ENCODE results near the gene SPHK1. TPM values are rescaled to one million over a fixed set of nuclear protein-coding genes. Genes with fewer than 3 reads are reported as not detected.

SPHK1 gene
- polyA plus RNA-seq, 1 of the 3 experiments (the other 2 are of a cell fraction), result 12.3 TPM

GRCh38 chr17:76391200-76391715 is 6.8 kb downstream of the SPHK1 start:
- H3K4me2 ChIP-seq, result no peak overlapping the region
- no peaks in the 10 kb centered on the region for H3K9me2 ChIP-seq
- H3K9me3 ChIP-seq, result no peaks in the 10 kb centered on the region
- H3K4me3 ChIP-seq (ENCODE audit: low read depth in 2 of 2, low read length in 1 of 2), result no peak overlapping the region
- peaks cover 27 to 37% of the 10 kb centered on the region in 2 experiments for H3K36me3 ChIP-seq (replicated peaks in 1 of 2; ENCODE audit: control insufficient read depth in 1 of 2, insufficient read depth in 2 of 2, low read length in 1 of 2)
- H4K20me1 ChIP-seq (ENCODE audit: insufficient read depth), result peaks cover 18% of the 10 kb centered on the region; the same call in 1 of the 2 replicates
- H3F3A ChIP-seq (replicated peaks; ENCODE audit: insufficient read depth), result peaks cover 16% of the 10 kb centered on the region
- ChIA-PET POLR2A (no interaction called here), CTCF (interaction anchor here (0.6 to 13.8 kb wide), 9 partner anchors 5 to 377 kb away, joined by 3 to 312 read pairs (median 7); partner anchors contain the start of genes PRPSAP1 and QRICH2)
- no peak for DNase-seq
- no peak overlapping the region for H3K9ac ChIP-seq
- 92% methylated on average over 13 of the region's 21 CpGs for WGBS (ENCODE audit: low lambda C conversion rate)
- no peak for TF ChIP-seq USF2 (IDR thresholded peaks at IDR 0.05; ENCODE audit: borderline replicate concordance, low read depth, low read length)
- no peak for TF ChIP-seq MXI1 (IDR thresholded peaks at IDR 0.05; ENCODE audit: low read depth, low read length)
- no peak for TF ChIP-seq PBX3 (IDR thresholded peaks at IDR 0.05)
- TF ChIP-seq TCF12 (IDR thresholded peaks at IDR 0.05), result no peak
- no peak for TF ChIP-seq FOXM1 (IDR thresholded peaks at IDR 0.05; ENCODE audit: low read depth)
- no peak for TF ChIP-seq EP300 (IDR thresholded peaks at IDR 0.05; ENCODE audit: borderline replicate concordance in 1 of 2, low read depth in 1 of 2, low read length in 1 of 2)
- TF ChIP-seq YY1 (IDR thresholded peaks at IDR 0.05; ENCODE audit: low read depth), result no peak
- no peak for TF ChIP-seq GATA2 (CRISPR knock-in tag; IDR thresholded peaks at IDR 0.05)
- TF ChIP-seq FOSL2 (IDR thresholded peaks at IDR 0.05; ENCODE audit: borderline replicate concordance, low read depth), result no peak
- TF ChIP-seq RXRA (IDR thresholded peaks at IDR 0.05; ENCODE audit: borderline replicate concordance, low read depth), result no peak
- no peak for TF ChIP-seq ZBTB33 (IDR thresholded peaks at IDR 0.05; ENCODE audit: borderline replicate concordance, low read depth)
- TF ChIP-seq IRF3 (IDR thresholded peaks at IDR 0.05; ENCODE audit: low read depth, low read length), result no peak
- no peak for TF ChIP-seq TAF1 (IDR thresholded peaks at IDR 0.05; ENCODE audit: borderline replicate concordance, low read depth, low read length)
- no peak for TF ChIP-seq RCOR1 (IDR thresholded peaks at IDR 0.05; ENCODE audit: low read length)
- TF ChIP-seq EZH2phosphoT487 (IDR thresholded peaks at IDR 0.05; ENCODE audit: borderline replicate concordance, low read depth), result no peak
- no peak for TF ChIP-seq RFX5 (IDR thresholded peaks at IDR 0.05; ENCODE audit: low read length)
- H3K27ac ChIP-seq (ENCODE audit: low read depth in 2 of 2, low read length in 1 of 2), result no peak overlapping the region
- peaks cover 13% of the 10 kb centered on the region; the same call in 1 of the 2 replicates for H3K79me2 ChIP-seq (ENCODE audit: insufficient read depth)
- no peak overlapping the region for H2AFZ ChIP-seq (ENCODE audit: low read depth)
- peaks cover 0 to 6% of the 10 kb centered on the region in 2 experiments; a peak in 1 of 4 replicates for H3K4me1 ChIP-seq (ENCODE audit: control insufficient read depth in 1 of 2, insufficient read depth in 2 of 2, low read depth in 1 of 2, low read length in 1 of 2)
- H3K27me3 ChIP-seq (ENCODE audit: insufficient read depth), result no peaks in the 10 kb centered on the region
